ENCODE results near the gene CIAO2B. TPM values are rescaled to one million over a fixed set of nuclear protein-coding genes. Genes with fewer than 3 reads are reported as not detected.

Gene CIAO2B
- total and polyA plus RNA-seq, 4 donors = 51.1 to 120 (median 86.2) TPM

DNA sequence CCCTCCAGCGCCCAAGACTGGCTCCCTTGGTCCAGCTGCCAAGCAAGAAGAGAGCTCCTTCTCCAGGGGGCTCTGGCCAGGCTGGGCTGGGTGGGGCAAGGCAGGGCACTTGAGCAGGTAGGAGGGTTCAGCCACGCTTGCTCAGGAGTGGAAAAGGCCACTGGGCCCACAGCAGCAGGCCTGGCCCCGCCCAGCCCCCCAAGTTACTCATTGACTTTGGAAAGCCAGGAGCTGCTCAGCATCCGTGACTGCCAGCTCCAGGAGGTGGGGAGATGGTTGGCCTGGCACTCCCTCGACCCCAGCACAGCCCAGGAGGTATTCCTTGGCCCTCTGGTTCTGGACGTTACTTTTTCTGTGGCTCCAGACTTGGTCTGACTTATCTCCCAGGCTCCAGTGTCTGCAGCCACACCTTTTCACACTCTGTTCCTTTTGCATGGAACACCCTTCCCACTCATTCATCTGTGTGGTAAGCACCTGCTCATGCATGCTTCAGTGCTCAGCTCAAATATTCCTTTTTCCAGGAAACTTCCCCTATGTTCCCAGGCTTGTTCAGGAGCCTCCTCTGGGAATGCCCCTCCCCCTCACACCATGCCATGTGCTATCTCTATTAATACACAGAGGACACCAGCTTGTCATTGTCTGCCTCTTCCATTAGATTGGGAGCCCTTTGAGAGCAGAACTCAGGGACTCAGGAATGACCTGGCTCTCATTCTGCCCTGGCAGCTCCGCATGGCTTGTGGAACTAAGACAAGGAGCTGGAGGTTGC lies 15.2 kb downstream of the CIAO2B start, which contains the start of gene CDH16:
CDH16 (minus strand) TSS at position 83 of the 766 bp plus-strand sequence. CDS start 820 bp downstream, outside the sequence.
- Histone ChIP-seq H3K4me1 (ENCODE audit: control insufficient read depth in 4 of 4, insufficient read depth in 4 of 4, low read length in 3 of 4) (peaks cover 0 to 4% (median 0%) of the 10 kb centered on the region in 4 donors), H3K27me3 (ENCODE audit: control insufficient read depth in 4 of 4, insufficient read depth in 4 of 4, low read length in 3 of 4) (no peaks in the 10 kb centered on the region), H3K36me3 (ENCODE audit: control insufficient read depth in 4 of 4, insufficient read depth in 3 of 4, low read depth in 1 of 4, low read length in 3 of 4) (no peaks in the 10 kb centered on the region), H3K4me3 (ENCODE audit: low read depth in 1 of 3, low read length in 3 of 3) (no peak within 1 kb of the TSS), H3K9me3 (ENCODE audit: control insufficient read depth in 4 of 4, low read length in 3 of 4) (no peaks in the 10 kb centered on the region), H3K9ac (ENCODE audit: low read depth in 1 of 2, low read length in 2 of 2) (no peak within 1 kb of the TSS), H3K27ac (ENCODE audit: low read depth in 1 of 2, low read length in 2 of 2) (no peak within 1 kb of the TSS)
- DNase-seq (ENCODE audit: low spot score) = no peak
- TF ChIP-seq NR2F2 (IDR thresholded peaks at IDR 0.05) (no peak), RAD21 (IDR thresholded peaks at IDR 0.05) (no peak), YY1 (IDR thresholded peaks at IDR 0.05) (no peak), ZBTB33 (IDR thresholded peaks at IDR 0.05) (no peak), HNF4A (conservative IDR thresholded peaks at IDR 0.05) (no peak), SP1 (IDR thresholded peaks at IDR 0.05) (no peak), HNF4G (IDR thresholded peaks at IDR 0.05) (no peak), EGR1 (IDR thresholded peaks at IDR 0.05; ENCODE audit: low read depth in 2 of 2) (no peak)
- TF ChIP-seq, protein P1, sequence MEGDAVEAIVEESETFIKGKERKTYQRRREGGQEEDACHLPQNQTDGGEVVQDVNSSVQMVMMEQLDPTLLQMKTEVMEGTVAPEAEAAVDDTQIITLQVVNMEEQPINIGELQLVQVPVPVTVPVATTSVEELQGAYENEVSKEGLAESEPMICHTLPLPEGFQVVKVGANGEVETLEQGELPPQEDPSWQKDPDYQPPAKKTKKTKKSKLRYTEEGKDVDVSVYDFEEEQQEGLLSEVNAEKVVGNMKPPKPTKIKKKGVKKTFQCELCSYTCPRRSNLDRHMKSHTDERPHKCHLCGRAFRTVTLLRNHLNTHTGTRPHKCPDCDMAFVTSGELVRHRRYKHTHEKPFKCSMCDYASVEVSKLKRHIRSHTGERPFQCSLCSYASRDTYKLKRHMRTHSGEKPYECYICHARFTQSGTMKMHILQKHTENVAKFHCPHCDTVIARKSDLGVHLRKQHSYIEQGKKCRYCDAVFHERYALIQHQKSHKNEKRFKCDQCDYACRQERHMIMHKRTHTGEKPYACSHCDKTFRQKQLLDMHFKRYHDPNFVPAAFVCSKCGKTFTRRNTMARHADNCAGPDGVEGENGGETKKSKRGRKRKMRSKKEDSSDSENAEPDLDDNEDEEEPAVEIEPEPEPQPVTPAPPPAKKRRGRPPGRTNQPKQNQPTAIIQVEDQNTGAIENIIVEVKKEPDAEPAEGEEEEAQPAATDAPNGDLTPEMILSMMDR (IDR thresholded peaks at IDR 0.05; ENCODE audit: low read depth, low read length, missing input control) = no peak
- 75% methylated on average over 7 of the region's 7 CpGs for WGBS

DNA sequence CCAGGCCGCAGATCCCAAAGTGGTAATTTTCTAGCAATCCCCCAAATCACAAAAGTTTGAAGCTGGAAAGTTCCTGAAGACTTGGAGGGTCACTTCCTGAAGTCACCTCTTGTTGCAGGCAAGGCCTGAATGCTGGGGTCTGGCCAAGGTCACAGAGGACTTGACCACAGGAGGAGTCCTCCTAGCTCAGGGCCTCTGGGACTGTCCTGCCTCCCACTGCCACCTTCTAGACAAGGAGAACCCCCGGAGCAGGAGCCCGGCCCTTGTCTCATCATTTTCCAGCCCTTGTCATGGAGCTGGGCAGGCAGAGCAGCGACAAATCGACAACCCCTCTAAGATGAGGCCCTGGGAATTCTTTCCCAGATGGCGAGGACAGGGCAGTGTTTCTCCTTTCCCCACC lies 15.8 kb downstream of the CIAO2B start:
- no peaks in the 10 kb centered on the region for H3K9me3 ChIP-seq (ENCODE audit: control insufficient read depth in 4 of 4, low read length in 3 of 4)
- no peaks in the 10 kb centered on the region for H3K36me3 ChIP-seq (ENCODE audit: control insufficient read depth in 4 of 4, insufficient read depth in 3 of 4, low read depth in 1 of 4, low read length in 3 of 4)
- peaks cover 0 to 4% (median 0%) of the 10 kb centered on the region in 4 donors for H3K4me1 ChIP-seq (ENCODE audit: control insufficient read depth in 4 of 4, insufficient read depth in 4 of 4, low read length in 3 of 4)
- H3K27ac ChIP-seq (ENCODE audit: low read depth in 1 of 2, low read length in 2 of 2) = no peak overlapping the region
- DNase-seq (ENCODE audit: low spot score) = no peak
- H3K27me3 ChIP-seq (ENCODE audit: control insufficient read depth in 4 of 4, insufficient read depth in 4 of 4, low read length in 3 of 4) = no peaks in the 10 kb centered on the region
- no peak overlapping the region for H3K4me3 ChIP-seq (ENCODE audit: low read depth in 1 of 3, low read length in 3 of 3)
- no peak for TF ChIP-seq JUND (IDR thresholded peaks at IDR 0.05)
- no peak for TF ChIP-seq FOXA1 (IDR thresholded peaks at IDR 0.05)
- TF ChIP-seq EGR1 (IDR thresholded peaks at IDR 0.05; ENCODE audit: low read depth in 2 of 2) = no peak
- TF ChIP-seq HNF4G (IDR thresholded peaks at IDR 0.05) = no peak
- TF ChIP-seq SP1 (IDR thresholded peaks at IDR 0.05) = no peak
- no peak for TF ChIP-seq GABPA (IDR thresholded peaks at IDR 0.05 in 1 of 2, conservative IDR thresholded peaks at IDR 0.05 in 1 of 2)
- H3K9ac ChIP-seq (ENCODE audit: low read depth in 1 of 2, low read length in 2 of 2) = no peak overlapping the region
- 95% methylated on average over 6 of the region's 6 CpGs for WGBS

GRCh38 chr16:66917741-66918140 lies 16.5 kb downstream of the CIAO2B start:
- Histone ChIP-seq H3K4me3 (ENCODE audit: low read depth in 1 of 3, low read length in 3 of 3) (no peak overlapping the region), H3K9me3 (ENCODE audit: control insufficient read depth in 4 of 4, low read length in 3 of 4) (no peaks in the 10 kb centered on the region), H3K4me1 (ENCODE audit: control insufficient read depth in 4 of 4, insufficient read depth in 4 of 4, low read length in 3 of 4) (no peaks in the 10 kb centered on the region), H3K36me3 (ENCODE audit: control insufficient read depth in 4 of 4, insufficient read depth in 3 of 4, low read depth in 1 of 4, low read length in 3 of 4) (no peaks in the 10 kb centered on the region), H3K27me3 (ENCODE audit: control insufficient read depth in 4 of 4, insufficient read depth in 4 of 4, low read length in 3 of 4) (no peaks in the 10 kb centered on the region), H3K9ac (ENCODE audit: low read depth in 1 of 2, low read length in 2 of 2) (no peak overlapping the region), H3K27ac (ENCODE audit: low read depth in 1 of 2, low read length in 2 of 2) (no peak overlapping the region)
- WGBS = 76% methylated on average over 9 of the region's 9 CpGs
- no peak for DNase-seq (ENCODE audit: low spot score)
- TF ChIP-seq SP1 (IDR thresholded peaks at IDR 0.05) (no peak), NR2F2 (IDR thresholded peaks at IDR 0.05) (no peak), REST (IDR thresholded peaks at IDR 0.05) (no peak), YY1 (IDR thresholded peaks at IDR 0.05) (no peak), HNF4A (conservative IDR thresholded peaks at IDR 0.05) (no peak), FOXA1 (IDR thresholded peaks at IDR 0.05) (no peak), RXRA (IDR thresholded peaks at IDR 0.05) (no peak), HNF4G (IDR thresholded peaks at IDR 0.05) (no peak), JUND (IDR thresholded peaks at IDR 0.05) (no peak), TAF1 (conservative IDR thresholded peaks at IDR 0.05) (no peak), MAX (IDR thresholded peaks at IDR 0.05) (no peak), FOXA2 (IDR thresholded peaks at IDR 0.05) (no peak)
- TF ChIP-seq, protein P1 (IDR thresholded peaks at IDR 0.05; ENCODE audit: low read depth, low read length, missing input control) = no peak

All from liver (tissue), 9 donors.